Esophagus squamous epithelium (tissue), 4 donors: ENCODE data around the gene MSRB1.

Experiments
- POLR2A ChIP-seq, 4 donors: fragments of 450-650 bp; IDR thresholded peaks; one replicate each; pipeline ENCODE4 v1.6.1; 2017; ENCODE audit warnings: antibody characterized with exemption in 4 of 4, mild to moderate bottlenecking in 4 of 4, moderate library complexity in 3 of 4
- TF ChIP-seq, protein P1 (sequence below), 6 experiments: fragments of 450-650 bp in 4 of 6; fragments of 200-600 bp in 2 of 6; sonication (generic) in 2 of 6; IDR thresholded peaks; one replicate each; pipeline ENCODE4 v1.5.1; 2016 to 2019; ENCODE audit warnings: antibody characterized with exemption in 6 of 6, mild to moderate bottlenecking in 4 of 6, moderate library complexity in 4 of 6

DNA sequence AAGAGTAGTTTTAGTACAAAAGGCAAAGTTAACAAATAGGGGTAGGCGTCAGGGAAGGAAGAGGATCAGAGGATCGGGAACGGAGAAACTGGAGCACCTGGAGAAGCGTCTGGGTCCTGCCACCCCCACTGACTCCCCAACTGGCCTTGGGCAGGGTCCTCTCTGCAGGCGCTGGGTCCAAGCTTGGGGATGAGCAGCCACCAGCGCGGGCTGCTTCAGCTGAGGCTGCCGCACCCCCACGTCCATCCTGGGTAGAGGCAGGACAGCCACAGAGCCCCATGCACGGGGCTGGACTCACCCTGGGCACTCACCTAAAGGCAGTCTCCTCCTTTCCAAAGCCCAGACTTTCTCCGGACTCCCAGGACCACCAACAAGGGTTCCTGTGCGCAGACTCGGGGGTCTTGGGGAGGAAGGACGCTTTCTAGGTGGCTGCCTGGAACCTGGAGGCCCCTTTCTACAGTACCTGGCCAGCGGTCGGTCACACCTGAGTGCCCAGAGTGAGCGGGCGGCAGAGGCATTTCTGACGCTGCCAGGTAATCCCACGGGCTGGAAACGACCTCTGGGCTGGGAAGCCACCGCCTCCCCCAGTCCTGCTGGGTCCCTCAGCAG, 25.8 kb downstream of the MSRB1 start:
- TF ChIP-seq, protein P1, sequence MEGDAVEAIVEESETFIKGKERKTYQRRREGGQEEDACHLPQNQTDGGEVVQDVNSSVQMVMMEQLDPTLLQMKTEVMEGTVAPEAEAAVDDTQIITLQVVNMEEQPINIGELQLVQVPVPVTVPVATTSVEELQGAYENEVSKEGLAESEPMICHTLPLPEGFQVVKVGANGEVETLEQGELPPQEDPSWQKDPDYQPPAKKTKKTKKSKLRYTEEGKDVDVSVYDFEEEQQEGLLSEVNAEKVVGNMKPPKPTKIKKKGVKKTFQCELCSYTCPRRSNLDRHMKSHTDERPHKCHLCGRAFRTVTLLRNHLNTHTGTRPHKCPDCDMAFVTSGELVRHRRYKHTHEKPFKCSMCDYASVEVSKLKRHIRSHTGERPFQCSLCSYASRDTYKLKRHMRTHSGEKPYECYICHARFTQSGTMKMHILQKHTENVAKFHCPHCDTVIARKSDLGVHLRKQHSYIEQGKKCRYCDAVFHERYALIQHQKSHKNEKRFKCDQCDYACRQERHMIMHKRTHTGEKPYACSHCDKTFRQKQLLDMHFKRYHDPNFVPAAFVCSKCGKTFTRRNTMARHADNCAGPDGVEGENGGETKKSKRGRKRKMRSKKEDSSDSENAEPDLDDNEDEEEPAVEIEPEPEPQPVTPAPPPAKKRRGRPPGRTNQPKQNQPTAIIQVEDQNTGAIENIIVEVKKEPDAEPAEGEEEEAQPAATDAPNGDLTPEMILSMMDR (IDR thresholded peaks at IDR 0.05), result no peak
- TF ChIP-seq POLR2A (IDR thresholded peaks at IDR 0.05), result no peak
